ENCODE measurements around the gene SPDL1.

The SPDL1 gene

GRCh38 chr5:169632946-169633345 lies 49.4 kb downstream of the SPDL1 start:
- no peak for DNase-seq

GRCh38 chr5:169634606-169635005 lies 51.0 kb downstream of the SPDL1 start:
- DNase-seq = no peak

GRCh38 chr5:169635936-169636335 lies 52.4 kb downstream of the SPDL1 start:
- peak; percentile 82 for DNase-seq

- DNase-seq = peak; percentile 71
These were observed 53.0 kb downstream of the SPDL1 start for GRCh38 chr5:169636477-169637084.

GRCh38 chr5:169637085-169637548 lies 53.5 kb downstream of the SPDL1 start, which contains the start of gene DOCK2:
Gene DOCK2, plus strand, starts transcription at chr5:169637275. Its CDS starts 52 bp downstream, at chr5:169637327.
- DNase-seq = peak; percentile 76

GRCh38 chr5:169637549-169638121 lies 54.1 kb downstream of the SPDL1 start:
- peak; percentile 72 for DNase-seq

- DNase-seq = no peak
These were observed 57.7 kb downstream of the SPDL1 start for GRCh38 chr5:169641253-169641652.

GRCh38 chr5:169646856-169647255 lies 63.3 kb downstream of the SPDL1 start:
- DNase-seq = no peak

GRCh38 chr5:169647566-169647965 lies 64.0 kb downstream of the SPDL1 start:
- peak; percentile 85 for DNase-seq

GRCh38 chr5:169648725-169649310 lies 65.2 kb downstream of the SPDL1 start:
- no peak for DNase-seq

- DNase-seq = peak; percentile 31
These were observed 65.9 kb downstream of the SPDL1 start for GRCh38 chr5:169649486-169649885.

GRCh38 chr5:169650701-169651331 lies 67.2 kb downstream of the SPDL1 start:
- DNase-seq = peak; percentile 75

GRCh38 chr5:169651526-169651925 lies 68.0 kb downstream of the SPDL1 start:
- no peak for DNase-seq

- DNase-seq = no peak
These were observed 68.5 kb downstream of the SPDL1 start for GRCh38 chr5:169652057-169652456.

GRCh38 chr5:169653091-169653490 lies 69.5 kb downstream of the SPDL1 start:
- DNase-seq = peak; percentile 28

Data from MV-4-11 (cell line).